Panc1 (cell line): Measurements from ENCODE around the gene PTPRS. TPM values are rescaled to one million over a fixed set of nuclear protein-coding genes. Genes with fewer than 3 reads are reported as not detected.

Experiments
- ATAC-seq: fragments of 200-7000 bp; cut with Tn5 transposase; 2 replicates; pipeline ENCODE4 v1.9.1; 2020; ENCODE audit warnings: mild to moderate bottlenecking, moderate library complexity
- BruUV-seq: library from RNA; stranded (reverse); fragments of 400-500 nt; replicated peaks from 2 replicates; lab custom pipeline; 2021; lab: Mats Ljungman, UMichigan
- CTCF ChIA-PET: fragments of 300-600 bp; sonication (Branson Sonifier 250); formaldehyde crosslinking; loops from one replicate; lab custom pipeline; 2022; ENCODE audit warnings: antibody characterized with exemption; lab: Charles Lee
- POLR2A ChIA-PET: fragments of 300-600 bp; sonication (Branson Sonifier 250); formaldehyde crosslinking; loops from one replicate; lab custom pipeline; 2022; ENCODE audit warnings: antibody characterized with exemption; lab: Charles Lee
- DNase-seq: peaks from one replicate; pipeline ENCODE4 v3.0.0-alpha.2; 2010; ENCODE audit warnings: low read depth, low spot score
- H3K27ac ChIP-seq: 2 replicates; pipeline ENCODE4 v1.5.1; 2011; ENCODE audit warnings: mild to moderate bottlenecking, low read length, inconsistent platforms
- H3K27me3 ChIP-seq: fragments of 200-500 bp; sonication (Bioruptor generic); 2 replicates; pipeline ENCODE4 v1.6.0; 2014; ENCODE audit warnings: low read length, inconsistent platforms; ENCODE audit not compliant: control insufficient read depth, insufficient read depth
- H3K36me3 ChIP-seq: fragments of 200-500 bp; sonication (Bioruptor generic); 2 replicates; pipeline ENCODE4 v1.5.1; 2014; ENCODE audit warnings: inconsistent platforms, mild to moderate bottlenecking, low read length, moderate library complexity; ENCODE audit not compliant: control insufficient read depth, insufficient read depth
- H3K4me1 ChIP-seq: 2 replicates; pipeline ENCODE4 v1.5.1; 2011; ENCODE audit warnings: inconsistent platforms, mild to moderate bottlenecking, low read length, moderate library complexity; ENCODE audit not compliant: control insufficient read depth, insufficient read depth
- H3K4me3 ChIP-seq, 2 experiments: 2 replicates each; pipeline ENCODE4 v1.5.1; 2011 to 2012; ENCODE audit warnings: low read depth in 2 of 2, low read length in 2 of 2, mild to moderate bottlenecking in 2 of 2, inconsistent platforms in 1 of 2, moderate library complexity in 1 of 2
- H3K9me3 ChIP-seq: fragments of 200-500 bp; sonication (Bioruptor generic); 2 replicates; pipeline ENCODE4 v1.5.1; 2014; ENCODE audit warnings: low read depth, mild to moderate bottlenecking, inconsistent platforms, low read length, moderate library complexity; ENCODE audit not compliant: control insufficient read depth, insufficient read depth
- POLR2AphosphoS5 ChIP-seq: IDR thresholded peaks from 2 replicates; pipeline ENCODE4 v1.6.1; 2012; ENCODE audit warnings: mild to moderate bottlenecking, low read depth, low read length, moderate library complexity
- SIN3A ChIP-seq: IDR thresholded peaks from 2 replicates; pipeline ENCODE4 v1.6.1; 2012; ENCODE audit warnings: low read depth, mild to moderate bottlenecking, low read length, moderate library complexity, borderline replicate concordance; ENCODE audit not compliant: insufficient read depth
- TCF7L2 ChIP-seq: IDR thresholded peaks from 2 replicates; pipeline ENCODE4 v1.6.1; 2011; ENCODE audit warnings: mild to moderate bottlenecking, low read depth, low read length, inconsistent platforms
- in situ Hi-C: cut with HindIII; loops from 2 replicates; pipeline ENCODE4 v1.10.0; 2016; ENCODE audit warnings: low sequenced_read_pairs, low pct_unique_long_range_greater_than_20kb
- intact Hi-C: fragments of 100-400 bp; cut with micrococcal nuclease; formaldehyde crosslinking; loops from one replicate; pipeline ENCODE4 v1.10.0; 2022; ENCODE audit not compliant: unreplicated experiment
- total RNA-seq: library from RNA; stranded (reverse); gene quantifications from one replicate; pipeline ENCODE4 v1.2.1, GENCODE V29; 2021; ENCODE audit not compliant: unreplicated experiment
- TF ChIP-seq, protein P1 (sequence below), 2 experiments: IDR thresholded peaks; 2 replicates each; pipeline ENCODE4 v1.6.1; 2011 to 2012; ENCODE audit warnings: low read depth in 2 of 2, control low read depth in 1 of 2, low read length in 1 of 2, mild to moderate bottlenecking in 1 of 2, moderate library complexity in 1 of 2; ENCODE audit not compliant: insufficient read depth in 1 of 2
- TF ChIP-seq, protein P2 (sequence below): fragments of 450-650 bp; IDR thresholded peaks from 2 replicates; pipeline ENCODE4 v1.5.1; 2017; ENCODE audit warnings: mild to moderate bottlenecking

PTPRS gene
- total RNA-seq, 1 experiment from 2014 or later = 85.4 TPM

DNA sequence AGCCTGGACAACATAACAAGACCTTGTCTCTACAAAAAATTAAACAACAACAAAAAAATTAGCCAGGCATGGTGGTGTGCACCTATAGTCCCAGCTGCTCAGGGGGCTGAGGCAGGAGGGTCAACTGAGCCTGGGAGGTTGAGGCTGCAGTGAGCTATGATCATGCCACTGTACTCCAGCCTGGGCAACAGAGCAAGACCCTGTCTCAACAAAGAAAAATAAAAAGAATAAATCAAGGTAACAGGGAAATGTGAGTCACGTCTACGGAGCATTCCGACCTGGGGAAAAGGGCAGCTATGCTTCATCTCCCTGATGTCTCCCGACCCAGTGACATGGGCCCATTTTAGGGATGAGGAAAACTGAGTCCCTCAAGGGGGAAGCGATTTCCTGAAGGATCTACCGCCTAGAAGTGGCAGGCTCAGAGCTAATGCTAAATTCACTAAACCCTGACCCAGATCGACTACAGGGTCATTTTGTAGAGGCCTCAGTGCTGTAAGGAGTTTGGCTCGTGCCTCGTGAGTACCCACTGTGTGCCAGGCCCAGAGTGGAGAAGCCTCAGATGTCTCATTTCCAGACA lies 19.5 kb downstream of the PTPRS start:
- ATAC-seq (no peak), DNase-seq (no peak)
- in situ Hi-C loops = no loop called here
- POLR2A ChIA-PET = no interaction called here
- TF ChIP-seq SIN3A = no peak
- no peak for TF ChIP-seq TCF7L2
- TF ChIP-seq, protein P1, sequence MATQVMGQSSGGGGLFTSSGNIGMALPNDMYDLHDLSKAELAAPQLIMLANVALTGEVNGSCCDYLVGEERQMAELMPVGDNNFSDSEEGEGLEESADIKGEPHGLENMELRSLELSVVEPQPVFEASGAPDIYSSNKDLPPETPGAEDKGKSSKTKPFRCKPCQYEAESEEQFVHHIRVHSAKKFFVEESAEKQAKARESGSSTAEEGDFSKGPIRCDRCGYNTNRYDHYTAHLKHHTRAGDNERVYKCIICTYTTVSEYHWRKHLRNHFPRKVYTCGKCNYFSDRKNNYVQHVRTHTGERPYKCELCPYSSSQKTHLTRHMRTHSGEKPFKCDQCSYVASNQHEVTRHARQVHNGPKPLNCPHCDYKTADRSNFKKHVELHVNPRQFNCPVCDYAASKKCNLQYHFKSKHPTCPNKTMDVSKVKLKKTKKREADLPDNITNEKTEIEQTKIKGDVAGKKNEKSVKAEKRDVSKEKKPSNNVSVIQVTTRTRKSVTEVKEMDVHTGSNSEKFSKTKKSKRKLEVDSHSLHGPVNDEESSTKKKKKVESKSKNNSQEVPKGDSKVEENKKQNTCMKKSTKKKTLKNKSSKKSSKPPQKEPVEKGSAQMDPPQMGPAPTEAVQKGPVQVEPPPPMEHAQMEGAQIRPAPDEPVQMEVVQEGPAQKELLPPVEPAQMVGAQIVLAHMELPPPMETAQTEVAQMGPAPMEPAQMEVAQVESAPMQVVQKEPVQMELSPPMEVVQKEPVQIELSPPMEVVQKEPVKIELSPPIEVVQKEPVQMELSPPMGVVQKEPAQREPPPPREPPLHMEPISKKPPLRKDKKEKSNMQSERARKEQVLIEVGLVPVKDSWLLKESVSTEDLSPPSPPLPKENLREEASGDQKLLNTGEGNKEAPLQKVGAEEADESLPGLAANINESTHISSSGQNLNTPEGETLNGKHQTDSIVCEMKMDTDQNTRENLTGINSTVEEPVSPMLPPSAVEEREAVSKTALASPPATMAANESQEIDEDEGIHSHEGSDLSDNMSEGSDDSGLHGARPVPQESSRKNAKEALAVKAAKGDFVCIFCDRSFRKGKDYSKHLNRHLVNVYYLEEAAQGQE (IDR thresholded peaks at IDR 0.05; ENCODE audit: insufficient read depth in 1 of 2, low read depth in 2 of 2, low read length in 1 of 2) = no peak
- no peak for TF ChIP-seq POLR2AphosphoS5
- TF ChIP-seq, protein P2, sequence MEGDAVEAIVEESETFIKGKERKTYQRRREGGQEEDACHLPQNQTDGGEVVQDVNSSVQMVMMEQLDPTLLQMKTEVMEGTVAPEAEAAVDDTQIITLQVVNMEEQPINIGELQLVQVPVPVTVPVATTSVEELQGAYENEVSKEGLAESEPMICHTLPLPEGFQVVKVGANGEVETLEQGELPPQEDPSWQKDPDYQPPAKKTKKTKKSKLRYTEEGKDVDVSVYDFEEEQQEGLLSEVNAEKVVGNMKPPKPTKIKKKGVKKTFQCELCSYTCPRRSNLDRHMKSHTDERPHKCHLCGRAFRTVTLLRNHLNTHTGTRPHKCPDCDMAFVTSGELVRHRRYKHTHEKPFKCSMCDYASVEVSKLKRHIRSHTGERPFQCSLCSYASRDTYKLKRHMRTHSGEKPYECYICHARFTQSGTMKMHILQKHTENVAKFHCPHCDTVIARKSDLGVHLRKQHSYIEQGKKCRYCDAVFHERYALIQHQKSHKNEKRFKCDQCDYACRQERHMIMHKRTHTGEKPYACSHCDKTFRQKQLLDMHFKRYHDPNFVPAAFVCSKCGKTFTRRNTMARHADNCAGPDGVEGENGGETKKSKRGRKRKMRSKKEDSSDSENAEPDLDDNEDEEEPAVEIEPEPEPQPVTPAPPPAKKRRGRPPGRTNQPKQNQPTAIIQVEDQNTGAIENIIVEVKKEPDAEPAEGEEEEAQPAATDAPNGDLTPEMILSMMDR = no peak
- Histone ChIP-seq H3K36me3 (no peaks in the 10 kb centered on the region), H3K27me3 (no peaks in the 10 kb centered on the region), H3K4me3 (no peak overlapping the region), H3K9me3 (no peaks in the 10 kb centered on the region), H3K27ac (no peak overlapping the region), H3K4me1 (no peaks in the 10 kb centered on the region)
- CTCF ChIA-PET = no interaction called here
- intact Hi-C loops = no loop called here
- BruUV-seq = no TSS peak

DNA sequence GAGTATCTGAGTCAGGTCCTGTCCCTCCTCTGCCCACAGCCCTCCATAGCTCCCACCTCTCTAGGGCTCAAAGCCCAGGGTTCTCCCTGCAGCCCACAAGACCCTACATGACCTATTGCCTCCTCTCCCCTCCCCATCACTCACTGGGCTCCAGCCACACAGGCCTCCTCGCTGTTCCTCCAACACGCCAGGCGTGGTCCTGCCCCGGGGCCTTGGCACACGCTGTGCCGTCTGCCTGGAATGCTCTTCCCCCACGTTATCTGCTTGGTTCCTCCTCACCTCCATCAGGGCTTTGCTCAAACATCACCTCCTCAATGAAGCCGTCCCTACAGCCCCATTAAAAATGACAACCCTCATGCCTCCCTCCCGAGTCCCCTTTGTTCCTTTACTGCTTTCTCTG lies 21.1 kb downstream of the PTPRS start:
- Histone ChIP-seq H3K4me1 (no peaks in the 10 kb centered on the region), H3K4me3 (no peak overlapping the region), H3K27me3 (no peaks in the 10 kb centered on the region), H3K36me3 (no peaks in the 10 kb centered on the region), H3K27ac (no peak overlapping the region), H3K9me3 (no peaks in the 10 kb centered on the region)
- CTCF ChIA-PET = no interaction called here
- in situ Hi-C loops = no loop called here
- ATAC-seq (no peak), DNase-seq (no peak)
- BruUV-seq = no TSS peak
- POLR2A ChIA-PET = no interaction called here
- TF ChIP-seq POLR2AphosphoS5 (no peak), TCF7L2 (no peak), SIN3A (no peak)
- TF ChIP-seq, protein P2 = no peak
- TF ChIP-seq, protein P1 (IDR thresholded peaks at IDR 0.05; ENCODE audit: insufficient read depth in 1 of 2, low read depth in 2 of 2, low read length in 1 of 2) = no peak
- intact Hi-C loops = no loop called here
